Measurements from ENCODE around the gene ZBTB8OS.
A peak's percentile ranks its signal among the peaks of the same experiment; 100 is the strongest.

ZBTB8OS gene

GRCh38 chr1:32623775-32624174 lies 26.6 kb downstream of the ZBTB8OS start:
- ChIA-PET CTCF (no interaction called here), POLR2A (no interaction called here)
- H3K4me3 ChIP-seq (ENCODE audit: low read depth, low read length) = no peak overlapping the region
- no peaks in the 10 kb centered on the region for H3K9me3 ChIP-seq (ENCODE audit: control insufficient read depth, insufficient read depth, low read depth, low read length)
- H3K36me3 ChIP-seq (ENCODE audit: control insufficient read depth in 2 of 2, insufficient read depth in 1 of 2, low read length in 2 of 2) = peaks cover 18 to 61% of the 10 kb centered on the region in 2 experiments
- no peak overlapping the region for H3K27ac ChIP-seq (ENCODE audit: extremely low read depth, low read depth, low read length)
- H3K4me1 ChIP-seq (ENCODE audit: control insufficient read depth, insufficient read depth, low read length) = no peaks in the 10 kb centered on the region
- no peak for TF ChIP-seq ZNF2 (tag by site-specific recombination; IDR thresholded peaks at IDR 0.05)
- TF ChIP-seq ZNF184 (tag by site-specific recombination; IDR thresholded peaks at IDR 0.05) = no peak
- no peak for TF ChIP-seq TCF7L2 (IDR thresholded peaks at IDR 0.05; ENCODE audit: borderline replicate concordance, low read depth, low read length)
- TF ChIP-seq ZNF629 (tag by site-specific recombination; IDR thresholded peaks at IDR 0.05) = no peak
- TF ChIP-seq ZNF354C (tag by site-specific recombination; IDR thresholded peaks at IDR 0.05; ENCODE audit: borderline replicate concordance, low read depth) = no peak
- no peak for TF ChIP-seq ZBTB1 (tag by site-specific recombination; IDR thresholded peaks at IDR 0.05)
- TF ChIP-seq ZNF157 (tag by site-specific recombination; IDR thresholded peaks at IDR 0.05) = no peak
- TF ChIP-seq GFI1B (tag by site-specific recombination; IDR thresholded peaks at IDR 0.05) = no peak
- no peak for TF ChIP-seq ZNF404 (tag by site-specific recombination; IDR thresholded peaks at IDR 0.05)
- TF ChIP-seq ZNF548 (tag by site-specific recombination; IDR thresholded peaks at IDR 0.05) = no peak
- TF ChIP-seq ZNF621 (tag by site-specific recombination; IDR thresholded peaks at IDR 0.05) = no peak
- no peak for TF ChIP-seq ZNF843 (tag by site-specific recombination; IDR thresholded peaks at IDR 0.05)
- no peak for TF ChIP-seq ZNF530 (tag by site-specific recombination; IDR thresholded peaks at IDR 0.05; ENCODE audit: low read depth)
- no peak for TF ChIP-seq ZBTB20 (tag by site-specific recombination; IDR thresholded peaks at IDR 0.05)
- no peak for TF ChIP-seq ZNF701 (tag by site-specific recombination; IDR thresholded peaks at IDR 0.05)

GRCh38 chr1:32622806-32623681 lies 27.3 kb downstream of the ZBTB8OS start:
- Histone ChIP-seq H3K9me3 (ENCODE audit: control insufficient read depth, insufficient read depth, low read depth, low read length) (no peaks in the 10 kb centered on the region), H3K4me1 (ENCODE audit: control insufficient read depth, insufficient read depth, low read length) (no peaks in the 10 kb centered on the region), H3K36me3 (ENCODE audit: control insufficient read depth in 2 of 2, insufficient read depth in 1 of 2, low read length in 2 of 2) (peaks cover 14 to 56% of the 10 kb centered on the region in 2 experiments), H3K4me3 (ENCODE audit: low read depth, low read length) (no peak overlapping the region), H3K27ac (ENCODE audit: extremely low read depth, low read depth, low read length) (no peak overlapping the region)
- ChIA-PET CTCF (interaction anchor here (0.6 to 1.3 kb wide), 3 partner anchors 10 to 151 kb away, joined by 3 read pairs; no protein-coding TSS in a partner anchor), POLR2A (no interaction called here)
- TF ChIP-seq ZNF366 (tag by site-specific recombination; conservative IDR thresholded peaks at IDR 0.05) (no peak), PRDM1 (tag by site-specific recombination; IDR thresholded peaks at IDR 0.05) (peak; percentile 78), ZBTB17 (tag by site-specific recombination; IDR thresholded peaks at IDR 0.05) (peak; percentile 68)

GRCh38 chr1:32622205-32622604 lies 28.1 kb downstream of the ZBTB8OS start:
- CTCF ChIA-PET = interaction anchor here (1.0 to 1.3 kb wide), 2 partner anchors 10 to 26 kb away, joined by 3 read pairs; no protein-coding TSS in a partner anchor

More at GRCh38 chr1:32622205-32622604, 28.1 kb downstream of the ZBTB8OS start:
- peaks cover 7 to 48% of the 10 kb centered on the region in 2 experiments for H3K36me3 ChIP-seq (ENCODE audit: control insufficient read depth in 2 of 2, insufficient read depth in 1 of 2, low read length in 2 of 2)
- no peaks in the 10 kb centered on the region for H3K9me3 ChIP-seq (ENCODE audit: control insufficient read depth, insufficient read depth, low read depth, low read length)
- POLR2A ChIA-PET = no interaction called here
- no peak overlapping the region for H3K4me3 ChIP-seq (ENCODE audit: low read depth, low read length)
- TF ChIP-seq ZSCAN18 (tag by site-specific recombination; IDR thresholded peaks at IDR 0.05) (no peak), ZNF146 (tag by site-specific recombination; IDR thresholded peaks at IDR 0.05) (peak; percentile 86), MEIS1 (CRISPR knock-in tag; IDR thresholded peaks at IDR 0.05; ENCODE audit: borderline replicate concordance) (no peak)
- no peak overlapping the region for H3K27ac ChIP-seq (ENCODE audit: extremely low read depth, low read depth, low read length)
- H3K4me1 ChIP-seq (ENCODE audit: control insufficient read depth, insufficient read depth, low read length) = no peaks in the 10 kb centered on the region
